GM19452 (cell line): ENCODE results near the gene ARL4A.

Source experiments
- ATAC-seq: cut with Tn5 transposase; IDR thresholded peaks from one replicate; pipeline ENCODE4 v1.9.1; 2021; ENCODE audit not compliant: unreplicated experiment

ARL4A gene

GRCh38 chr7:12722636-12723605 is 35.5 kb downstream of the ARL4A start:
- ATAC-seq: no peak

GRCh38 chr7:12725575-12726316 is 38.3 kb downstream of the ARL4A start:
- ATAC-seq: no peak

DNA sequence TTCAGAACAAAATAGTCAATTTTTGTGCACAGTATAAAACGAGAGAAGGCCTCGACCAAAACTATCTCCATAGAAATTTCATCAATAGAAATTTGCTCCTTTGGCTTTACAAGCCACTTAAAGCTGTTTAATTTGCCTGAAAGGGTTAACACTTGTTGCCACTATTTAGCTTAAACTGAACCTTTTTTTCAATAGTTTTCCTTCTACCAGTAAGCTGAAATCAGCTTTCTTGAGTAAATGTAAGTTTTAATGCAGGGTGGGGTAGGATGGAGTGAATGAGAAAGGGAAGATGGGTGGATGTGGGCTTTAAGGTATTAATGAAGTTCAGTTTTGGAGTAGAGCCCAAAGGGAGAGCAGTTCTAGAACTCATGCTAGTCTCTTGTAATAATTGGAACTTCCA is 39.5 kb downstream of the ARL4A start:
- ATAC-seq: no peak

DNA sequence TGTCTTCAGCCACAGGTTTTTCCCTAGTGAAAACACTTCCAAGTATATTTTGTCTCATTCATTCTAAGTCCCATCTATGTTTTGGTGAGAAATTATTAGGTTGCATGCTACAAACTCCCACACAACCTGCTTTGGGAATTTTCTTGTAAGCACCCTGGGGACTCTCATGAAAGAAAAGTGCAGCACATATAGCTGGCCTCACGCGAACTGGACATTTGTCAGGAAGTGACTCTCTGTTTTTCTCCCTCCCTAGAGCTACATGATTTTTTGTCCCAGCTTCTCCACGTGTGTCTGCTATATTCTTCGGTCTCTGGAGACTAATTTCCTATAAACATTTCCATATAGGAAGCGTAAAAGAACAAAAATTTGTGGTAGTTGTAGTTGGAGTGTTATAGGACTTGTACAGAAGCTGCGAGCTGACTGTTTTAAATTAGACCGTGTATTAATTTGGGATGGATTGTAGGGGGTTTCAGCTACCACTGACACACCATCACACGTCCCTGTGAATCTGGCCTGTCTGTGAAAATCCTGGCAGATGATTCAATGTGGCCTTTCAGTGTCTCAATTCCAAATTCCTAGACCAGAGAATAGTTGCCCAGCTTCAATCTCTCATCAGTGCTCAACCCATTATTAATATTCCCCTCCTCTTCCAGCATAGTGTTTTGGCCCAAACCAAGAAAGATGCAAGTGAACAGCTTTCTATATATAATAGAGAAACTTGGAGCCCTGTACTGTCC is 40.2 kb downstream of the ARL4A start:
- ATAC-seq: no peak

- no peak for ATAC-seq
Measured at GRCh38 chr7:12728192-12728538, 40.7 kb downstream of the ARL4A start.

- no peak for ATAC-seq
Measured at GRCh38 chr7:12729112-12729511, 41.7 kb downstream of the ARL4A start.

- no peak for ATAC-seq
Measured at GRCh38 chr7:12730523-12730922, 43.1 kb downstream of the ARL4A start.

GRCh38 chr7:12731214-12731656 is 43.8 kb downstream of the ARL4A start:
- ATAC-seq: no peak

GRCh38 chr7:12731775-12732174 is 44.3 kb downstream of the ARL4A start:
- ATAC-seq: no peak

- ATAC-seq: no peak
Measured at GRCh38 chr7:12732428-12732827, 45.0 kb downstream of the ARL4A start.

GRCh38 chr7:12735923-12736322 is 48.5 kb downstream of the ARL4A start:
- no peak for ATAC-seq

GRCh38 chr7:12737373-12737772 is 49.9 kb downstream of the ARL4A start:
- ATAC-seq: no peak

DNA sequence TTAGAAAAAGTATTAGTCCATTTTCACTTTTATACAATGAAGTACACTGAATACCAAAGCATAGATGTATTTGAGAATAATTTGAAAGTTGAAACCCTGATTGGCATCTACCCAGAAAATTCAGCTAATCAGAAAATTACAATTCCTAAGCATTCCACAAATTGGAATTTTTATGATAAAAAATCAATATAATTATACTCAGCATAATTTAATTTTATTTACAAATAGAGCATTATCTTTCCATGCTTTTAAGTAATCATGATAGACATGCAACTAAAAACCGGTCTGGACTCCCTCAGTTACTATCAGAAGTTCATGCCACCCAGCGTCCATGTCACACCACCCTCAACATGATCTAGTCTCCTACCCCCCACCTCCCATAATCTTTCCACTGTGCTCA is 50.4 kb downstream of the ARL4A start:
- ATAC-seq: no peak

DNA sequence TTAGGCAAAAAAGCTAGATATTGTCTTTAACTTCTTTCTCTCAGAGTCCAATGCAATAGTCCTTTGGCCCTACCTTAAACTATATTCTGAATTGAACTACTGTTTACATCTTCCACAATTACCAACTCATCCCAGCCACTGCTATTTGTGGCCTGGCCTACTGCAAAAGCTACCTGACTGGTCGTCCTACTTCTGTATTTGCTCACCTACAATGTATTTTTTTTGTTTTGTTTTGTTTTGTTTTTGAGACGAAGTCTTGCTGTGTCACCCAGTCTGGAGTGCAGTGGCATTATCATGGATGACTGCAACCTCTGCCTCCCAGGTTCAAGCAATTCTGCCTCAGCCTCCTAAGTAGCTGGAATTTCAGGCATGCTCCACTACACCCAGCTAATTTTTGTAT is 51.2 kb downstream of the ARL4A start:
- no peak for ATAC-seq
